Measurements from ENCODE around the gene DNAH11. TPM values are rescaled to one million over a fixed set of nuclear protein-coding genes. Genes with fewer than 3 reads are reported as not detected.

The DNAH11 gene
- total RNA-seq, 1 donor from 2014 or later = 0.22 TPM

GRCh38 chr7:21771906-21772610 lies 229.2 kb downstream of the DNAH11 start:
- no peak for DNase-seq
- H3K27me3 Mint-ChIP-seq (ENCODE audit: unreplicated experiment) = peaks cover 3% of the 10 kb centered on the region
- H3K4me1 Mint-ChIP-seq (ENCODE audit: low read depth, unreplicated experiment) = peaks cover 5% of the 10 kb centered on the region
- no peak overlapping the region for H3K4me3 Mint-ChIP-seq (ENCODE audit: unreplicated experiment)
- H3K27ac Mint-ChIP-seq (ENCODE audit: unreplicated experiment) = no peak overlapping the region
- H3K36me3 Mint-ChIP-seq (ENCODE audit: unreplicated experiment) = no peaks in the 10 kb centered on the region
- TF ChIP-seq CTCF (IDR thresholded peaks at IDR 0.05; ENCODE audit: partially characterized antibody, unreplicated experiment) = no peak
- peaks cover 2% of the 10 kb centered on the region for H3K9me3 Mint-ChIP-seq (ENCODE audit: unreplicated experiment)

- H3K4me3 Mint-ChIP-seq (ENCODE audit: unreplicated experiment) = no peak overlapping the region
- peaks cover 5% of the 10 kb centered on the region for H3K4me1 Mint-ChIP-seq (ENCODE audit: low read depth, unreplicated experiment)
- H3K36me3 Mint-ChIP-seq (ENCODE audit: unreplicated experiment) = no peaks in the 10 kb centered on the region
- no peak for TF ChIP-seq CTCF (IDR thresholded peaks at IDR 0.05; ENCODE audit: partially characterized antibody, unreplicated experiment)
- no peak for DNase-seq
- H3K9me3 Mint-ChIP-seq (ENCODE audit: unreplicated experiment) = peaks cover 2% of the 10 kb centered on the region
- H3K27ac Mint-ChIP-seq (ENCODE audit: unreplicated experiment) = no peak overlapping the region
- peaks cover 3% of the 10 kb centered on the region for H3K27me3 Mint-ChIP-seq (ENCODE audit: unreplicated experiment)
Measured at GRCh38 chr7:21773326-21773725, 230.5 kb downstream of the DNAH11 start.

DNA sequence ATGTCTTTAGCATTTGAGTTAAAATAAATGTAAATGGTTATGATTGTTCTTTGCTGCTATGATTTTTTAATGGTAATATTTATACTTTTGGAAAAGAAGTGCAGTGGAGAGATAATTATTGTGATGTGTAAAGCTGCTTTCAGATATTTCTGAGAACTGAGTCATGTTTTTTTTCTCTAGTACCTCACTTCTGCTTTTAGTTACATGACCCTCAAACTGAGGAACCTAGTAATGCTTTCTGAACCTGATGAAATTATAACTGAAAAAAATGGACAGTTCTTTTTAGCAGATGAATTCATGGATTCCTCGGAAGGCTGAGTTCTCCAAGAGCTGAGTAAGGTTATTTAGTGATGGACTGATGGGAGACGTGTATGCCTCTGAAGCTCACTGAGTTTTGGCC lies 235.1 kb downstream of the DNAH11 start:
- H3K9me3 Mint-ChIP-seq (ENCODE audit: unreplicated experiment) = peaks cover 2% of the 10 kb centered on the region
- peaks cover 3% of the 10 kb centered on the region for H3K27me3 Mint-ChIP-seq (ENCODE audit: unreplicated experiment)
- H3K4me1 Mint-ChIP-seq (ENCODE audit: low read depth, unreplicated experiment) = no peaks in the 10 kb centered on the region
- DNase-seq = no peak
- no peak overlapping the region for H3K4me3 Mint-ChIP-seq (ENCODE audit: unreplicated experiment)
- H3K36me3 Mint-ChIP-seq (ENCODE audit: unreplicated experiment) = no peaks in the 10 kb centered on the region
- no peak overlapping the region for H3K27ac Mint-ChIP-seq (ENCODE audit: unreplicated experiment)
- TF ChIP-seq CTCF (IDR thresholded peaks at IDR 0.05; ENCODE audit: partially characterized antibody, unreplicated experiment) = no peak

- no peaks in the 10 kb centered on the region for H3K9me3 Mint-ChIP-seq (ENCODE audit: unreplicated experiment)
- peaks cover 3% of the 10 kb centered on the region for H3K27me3 Mint-ChIP-seq (ENCODE audit: unreplicated experiment)
- no peak overlapping the region for H3K27ac Mint-ChIP-seq (ENCODE audit: unreplicated experiment)
- no peak for TF ChIP-seq CTCF (IDR thresholded peaks at IDR 0.05; ENCODE audit: partially characterized antibody, unreplicated experiment)
- no peaks in the 10 kb centered on the region for H3K36me3 Mint-ChIP-seq (ENCODE audit: unreplicated experiment)
- H3K4me3 Mint-ChIP-seq (ENCODE audit: unreplicated experiment) = no peak overlapping the region
- DNase-seq = no peak
- H3K4me1 Mint-ChIP-seq (ENCODE audit: low read depth, unreplicated experiment) = no peaks in the 10 kb centered on the region
Measured at GRCh38 chr7:21778953-21779352, 236.1 kb downstream of the DNAH11 start.

- Mint-ChIP-seq H3K4me3 (ENCODE audit: unreplicated experiment) (no peak overlapping the region), H3K4me1 (ENCODE audit: low read depth, unreplicated experiment) (no peaks in the 10 kb centered on the region), H3K9me3 (ENCODE audit: unreplicated experiment) (no peaks in the 10 kb centered on the region), H3K36me3 (ENCODE audit: unreplicated experiment) (no peaks in the 10 kb centered on the region), H3K27ac (ENCODE audit: unreplicated experiment) (no peak overlapping the region), H3K27me3 (ENCODE audit: unreplicated experiment) (no peaks in the 10 kb centered on the region)
- DNase-seq = no peak
- TF ChIP-seq CTCF (IDR thresholded peaks at IDR 0.05; ENCODE audit: partially characterized antibody, unreplicated experiment) = no peak
Measured at GRCh38 chr7:21782996-21783395, 240.2 kb downstream of the DNAH11 start.

Measured in glutamatergic neuron (in vitro differentiated cells).